ENCODE results near the gene ATP11A.

ATP11A gene

DNA sequence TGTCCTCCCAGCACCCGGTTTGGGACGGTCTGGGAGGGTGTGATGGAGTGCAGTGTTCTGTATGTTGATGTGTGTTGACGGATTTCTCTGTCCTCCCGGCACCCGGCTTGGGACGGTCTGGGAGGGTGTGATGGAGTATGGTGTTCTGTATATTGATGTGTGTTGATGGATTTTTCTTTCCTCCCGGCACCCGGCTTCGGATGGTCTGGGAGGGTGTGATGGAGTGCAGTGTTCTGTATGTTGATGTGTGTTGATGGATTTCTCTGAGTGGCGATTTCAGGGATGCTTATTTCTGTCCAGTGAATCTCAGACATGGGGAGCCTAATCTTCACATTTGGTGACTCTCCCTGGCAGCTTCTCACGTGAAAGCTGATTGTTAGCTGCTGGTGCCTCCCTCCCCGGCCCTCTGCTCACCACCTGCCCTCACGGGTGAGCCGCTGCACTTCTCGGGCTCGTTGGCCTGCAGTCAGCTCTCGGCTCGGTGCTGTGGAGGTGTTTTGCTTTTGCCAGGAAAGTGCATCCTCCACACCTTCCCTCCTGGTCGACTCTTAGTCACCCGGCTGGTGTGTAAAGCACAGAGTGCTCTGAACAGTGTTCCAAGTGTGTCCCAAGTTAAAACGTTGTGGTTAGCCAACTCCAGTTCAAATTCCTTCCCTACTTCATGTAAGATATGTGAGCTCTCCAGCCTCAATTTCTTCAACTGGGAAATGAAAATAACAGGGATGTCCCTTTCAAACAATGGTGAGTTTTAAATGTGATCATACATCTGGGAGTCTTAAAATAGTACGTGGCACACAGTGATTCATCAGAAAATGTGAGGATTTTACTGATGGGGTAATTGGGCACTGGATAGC is 54.6 kb downstream of the ATP11A start:
- no peak overlapping the region for H3K4me3 ChIP-seq (ENCODE audit: low read depth, low read length)
- ChIA-PET CTCF (interaction anchor here (0.6 kb wide), 1 partner anchor 11 kb away, joined by 3 read pairs; no protein-coding TSS in a partner anchor), POLR2A (no interaction called here)
- H3K27ac ChIP-seq (ENCODE audit: extremely low read depth, low read depth, low read length) = no peak overlapping the region
- no peaks in the 10 kb centered on the region for H3K4me1 ChIP-seq (ENCODE audit: control insufficient read depth, insufficient read depth, low read length)
- TF ChIP-seq, protein P1, sequence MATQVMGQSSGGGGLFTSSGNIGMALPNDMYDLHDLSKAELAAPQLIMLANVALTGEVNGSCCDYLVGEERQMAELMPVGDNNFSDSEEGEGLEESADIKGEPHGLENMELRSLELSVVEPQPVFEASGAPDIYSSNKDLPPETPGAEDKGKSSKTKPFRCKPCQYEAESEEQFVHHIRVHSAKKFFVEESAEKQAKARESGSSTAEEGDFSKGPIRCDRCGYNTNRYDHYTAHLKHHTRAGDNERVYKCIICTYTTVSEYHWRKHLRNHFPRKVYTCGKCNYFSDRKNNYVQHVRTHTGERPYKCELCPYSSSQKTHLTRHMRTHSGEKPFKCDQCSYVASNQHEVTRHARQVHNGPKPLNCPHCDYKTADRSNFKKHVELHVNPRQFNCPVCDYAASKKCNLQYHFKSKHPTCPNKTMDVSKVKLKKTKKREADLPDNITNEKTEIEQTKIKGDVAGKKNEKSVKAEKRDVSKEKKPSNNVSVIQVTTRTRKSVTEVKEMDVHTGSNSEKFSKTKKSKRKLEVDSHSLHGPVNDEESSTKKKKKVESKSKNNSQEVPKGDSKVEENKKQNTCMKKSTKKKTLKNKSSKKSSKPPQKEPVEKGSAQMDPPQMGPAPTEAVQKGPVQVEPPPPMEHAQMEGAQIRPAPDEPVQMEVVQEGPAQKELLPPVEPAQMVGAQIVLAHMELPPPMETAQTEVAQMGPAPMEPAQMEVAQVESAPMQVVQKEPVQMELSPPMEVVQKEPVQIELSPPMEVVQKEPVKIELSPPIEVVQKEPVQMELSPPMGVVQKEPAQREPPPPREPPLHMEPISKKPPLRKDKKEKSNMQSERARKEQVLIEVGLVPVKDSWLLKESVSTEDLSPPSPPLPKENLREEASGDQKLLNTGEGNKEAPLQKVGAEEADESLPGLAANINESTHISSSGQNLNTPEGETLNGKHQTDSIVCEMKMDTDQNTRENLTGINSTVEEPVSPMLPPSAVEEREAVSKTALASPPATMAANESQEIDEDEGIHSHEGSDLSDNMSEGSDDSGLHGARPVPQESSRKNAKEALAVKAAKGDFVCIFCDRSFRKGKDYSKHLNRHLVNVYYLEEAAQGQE (tag by site-specific recombination; IDR thresholded peaks at IDR 0.05) = peak; percentile 35; the same call in 1 of the 2 replicates
- TF ChIP-seq ZSCAN18 (tag by site-specific recombination; IDR thresholded peaks at IDR 0.05) (no peak), ZNF707 (tag by site-specific recombination; IDR thresholded peaks at IDR 0.05) (no peak), ZNF600 (tag by site-specific recombination; IDR thresholded peaks at IDR 0.05) (peak; percentile 74; the same call in 1 of the 2 replicates)
- H3K9me3 ChIP-seq (ENCODE audit: control insufficient read depth, insufficient read depth, low read depth, low read length) = no peaks in the 10 kb centered on the region
- H3K36me3 ChIP-seq (ENCODE audit: control insufficient read depth in 2 of 2, insufficient read depth in 1 of 2, low read length in 2 of 2) = no peaks in the 10 kb centered on the region

DNA sequence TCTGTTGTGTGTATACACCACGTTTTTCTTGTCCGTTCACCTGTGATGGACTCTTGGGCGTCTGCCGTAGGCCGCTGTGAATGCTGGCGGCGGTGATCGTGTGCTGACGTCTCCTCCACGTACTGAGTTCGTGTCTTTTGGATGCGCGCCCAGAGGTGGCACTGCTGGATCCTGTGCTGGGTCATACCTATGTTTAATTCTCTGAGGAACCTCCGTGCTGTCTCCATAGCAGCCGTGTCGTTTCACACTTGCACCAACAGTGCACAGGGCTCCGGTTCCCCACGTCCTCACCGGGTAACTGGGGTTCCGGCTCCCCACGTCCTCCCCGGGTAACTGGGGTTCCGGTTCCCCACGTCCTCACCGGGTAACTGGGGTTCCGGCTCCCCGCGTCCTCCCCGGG is 56.2 kb downstream of the ATP11A start:
- Histone ChIP-seq H3K9me3 (ENCODE audit: control insufficient read depth, insufficient read depth, low read depth, low read length) (no peaks in the 10 kb centered on the region), H3K4me1 (ENCODE audit: control insufficient read depth, insufficient read depth, low read length) (no peaks in the 10 kb centered on the region), H3K36me3 (ENCODE audit: control insufficient read depth in 2 of 2, insufficient read depth in 1 of 2, low read length in 2 of 2) (no peaks in the 10 kb centered on the region), H3K4me3 (ENCODE audit: low read depth, low read length) (no peak overlapping the region), H3K27ac (ENCODE audit: extremely low read depth, low read depth, low read length) (no peak overlapping the region)
- TF ChIP-seq, protein P2, sequence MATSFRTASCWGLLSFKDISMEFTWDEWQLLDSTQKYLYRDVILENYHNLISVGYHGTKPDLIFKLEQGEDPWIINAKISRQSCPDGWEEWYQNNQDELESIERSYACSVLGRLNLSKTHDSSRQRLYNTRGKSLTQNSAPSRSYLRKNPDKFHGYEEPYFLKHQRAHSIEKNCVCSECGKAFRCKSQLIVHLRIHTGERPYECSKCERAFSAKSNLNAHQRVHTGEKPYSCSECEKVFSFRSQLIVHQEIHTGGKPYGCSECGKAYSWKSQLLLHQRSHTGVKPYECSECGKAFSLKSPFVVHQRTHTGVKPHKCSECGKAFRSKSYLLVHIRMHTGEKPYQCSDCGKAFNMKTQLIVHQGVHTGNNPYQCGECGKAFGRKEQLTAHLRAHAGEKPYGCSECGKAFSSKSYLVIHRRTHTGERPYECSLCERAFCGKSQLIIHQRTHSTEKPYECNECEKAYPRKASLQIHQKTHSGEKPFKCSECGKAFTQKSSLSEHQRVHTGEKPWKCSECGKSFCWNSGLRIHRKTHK (tag by site-specific recombination; IDR thresholded peaks at IDR 0.05) = no peak
- TF ChIP-seq ZNF433 (tag by site-specific recombination; IDR thresholded peaks at IDR 0.05; ENCODE audit: low read depth) = no peak
- TF ChIP-seq ZNF549 (tag by site-specific recombination; IDR thresholded peaks at IDR 0.05) = no peak
- no peak for TF ChIP-seq ZBTB10 (tag by site-specific recombination; IDR thresholded peaks at IDR 0.05)
- no peak for TF ChIP-seq ZNF571 (tag by site-specific recombination; IDR thresholded peaks at IDR 0.05)
- TF ChIP-seq ZNF416 (tag by site-specific recombination; IDR thresholded peaks at IDR 0.05) = no peak
- no peak for TF ChIP-seq ZNF701 (tag by site-specific recombination; IDR thresholded peaks at IDR 0.05)
- no peak for TF ChIP-seq ZNF18 (tag by site-specific recombination; IDR thresholded peaks at IDR 0.05)
- no peak for TF ChIP-seq ZNF555 (tag by site-specific recombination; conservative IDR thresholded peaks at IDR 0.05)
- ChIA-PET POLR2A (no interaction called here), CTCF (interaction anchor here (0.6 kb wide), 2 partner anchors 29 to 256 kb away, joined by 3 to 4 read pairs; no protein-coding TSS in a partner anchor)

Data from HEK293 (cell line).